ENCODE data around the gene NDUFB8. TPM values are rescaled to one million over a fixed set of nuclear protein-coding genes. Genes with fewer than 3 reads are reported as not detected.

Gene NDUFB8
- total RNA-seq, 1 experiment from 2014 or later, result 399 TPM

DNA sequence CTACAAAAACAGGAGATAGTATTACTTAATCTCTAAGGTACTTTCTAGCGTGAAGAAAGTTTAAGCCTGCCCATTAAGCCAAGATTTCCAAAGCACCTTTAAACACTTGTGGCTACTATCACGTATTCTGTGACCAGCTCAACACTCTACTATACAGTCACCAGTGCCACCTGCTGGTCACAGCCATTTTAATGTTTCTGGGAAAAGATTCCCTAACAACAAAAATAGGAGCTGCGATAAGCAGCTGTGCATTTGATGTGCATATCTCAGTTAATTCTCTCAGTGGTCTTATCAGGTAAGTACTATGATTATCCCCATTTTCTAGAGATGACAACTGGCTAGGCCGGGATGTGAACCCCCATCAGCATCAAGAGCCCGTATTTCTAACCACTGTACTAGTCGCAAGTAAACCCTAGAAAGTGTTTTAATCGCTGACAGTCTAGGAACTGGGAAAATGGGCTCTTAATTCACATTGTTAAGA is 10.9 kb downstream of the NDUFB8 start:
- CTCF ChIA-PET, result interaction anchor here (0.6 to 1.3 kb wide), 8 partner anchors 9 to 360 kb away, joined by 4 to 20 read pairs (median 6); partner anchors contain the start of gene HIF1AN
- Histone ChIP-seq H3K4me2 (ENCODE audit: low read length) (no peak overlapping the region), H2AFZ (ENCODE audit: low read length) (no peak overlapping the region), H3K4me1 (ENCODE audit: insufficient read depth, low read length) (peaks cover 24% of the 10 kb centered on the region), H3K4me3 (ENCODE audit: low read length) (no peak overlapping the region), H3K9me3 (ENCODE audit: low read length) (no peaks in the 10 kb centered on the region), H3K9me2 (replicated peaks; ENCODE audit: low read length) (no peaks in the 10 kb centered on the region), H3F3A (ENCODE audit: low read length, unreplicated experiment) (no peaks in the 10 kb centered on the region), H4K20me1 (ENCODE audit: low read length) (no peaks in the 10 kb centered on the region), H3K9ac (ENCODE audit: low read length) (no peak overlapping the region), H3K27ac (ENCODE audit: low read length) (no peak overlapping the region), H3K27me3 (ENCODE audit: low read length) (no peaks in the 10 kb centered on the region), H3K36me3 (ENCODE audit: low read depth, low read length) (no peaks in the 10 kb centered on the region), H3K79me2 (ENCODE audit: low read length) (no peaks in the 10 kb centered on the region)
- BruUV-seq (replicated peaks), result no TSS peak
- DNase-seq, result peak; percentile 73
- POLR2A ChIA-PET (ENCODE audit: unreplicated experiment), result no interaction called here
- intact Hi-C loops (cut with micrococcal nuclease), result loop anchor here (1.0 kb wide), 2 partner anchors 84 to 360 kb away; no protein-coding TSS in a partner anchor
- peak; percentile 41 for ATAC-seq
- TF ChIP-seq EZH2phosphoT487 (IDR thresholded peaks at IDR 0.05; ENCODE audit: borderline replicate concordance, low read length), result no peak
- TF ChIP-seq, protein P1, sequence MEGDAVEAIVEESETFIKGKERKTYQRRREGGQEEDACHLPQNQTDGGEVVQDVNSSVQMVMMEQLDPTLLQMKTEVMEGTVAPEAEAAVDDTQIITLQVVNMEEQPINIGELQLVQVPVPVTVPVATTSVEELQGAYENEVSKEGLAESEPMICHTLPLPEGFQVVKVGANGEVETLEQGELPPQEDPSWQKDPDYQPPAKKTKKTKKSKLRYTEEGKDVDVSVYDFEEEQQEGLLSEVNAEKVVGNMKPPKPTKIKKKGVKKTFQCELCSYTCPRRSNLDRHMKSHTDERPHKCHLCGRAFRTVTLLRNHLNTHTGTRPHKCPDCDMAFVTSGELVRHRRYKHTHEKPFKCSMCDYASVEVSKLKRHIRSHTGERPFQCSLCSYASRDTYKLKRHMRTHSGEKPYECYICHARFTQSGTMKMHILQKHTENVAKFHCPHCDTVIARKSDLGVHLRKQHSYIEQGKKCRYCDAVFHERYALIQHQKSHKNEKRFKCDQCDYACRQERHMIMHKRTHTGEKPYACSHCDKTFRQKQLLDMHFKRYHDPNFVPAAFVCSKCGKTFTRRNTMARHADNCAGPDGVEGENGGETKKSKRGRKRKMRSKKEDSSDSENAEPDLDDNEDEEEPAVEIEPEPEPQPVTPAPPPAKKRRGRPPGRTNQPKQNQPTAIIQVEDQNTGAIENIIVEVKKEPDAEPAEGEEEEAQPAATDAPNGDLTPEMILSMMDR (conservative IDR thresholded peaks at IDR 0.05; ENCODE audit: low read depth, low read length), result peak; percentile 74

DNA sequence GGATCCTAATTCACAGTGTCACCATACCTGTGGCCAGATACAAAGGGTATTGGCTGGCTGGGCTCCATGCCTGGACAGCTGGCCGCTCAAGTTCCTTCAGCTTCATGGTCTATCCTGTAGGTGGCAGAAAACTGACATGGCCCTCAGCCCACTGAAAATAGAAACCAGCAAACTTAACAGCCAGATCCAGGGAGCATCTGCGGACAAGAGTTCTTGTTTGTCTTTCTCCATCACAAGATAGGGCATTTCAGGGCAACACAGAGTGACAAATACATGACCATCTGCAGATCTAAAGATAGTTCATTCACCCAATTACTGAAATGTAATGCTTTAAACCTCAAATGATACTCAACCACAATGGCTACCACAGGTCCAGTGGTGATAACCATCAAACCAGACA is 12.8 kb downstream of the NDUFB8 start:
- Histone ChIP-seq H3K79me2 (ENCODE audit: low read length) (no peaks in the 10 kb centered on the region), H3K27ac (ENCODE audit: low read length) (no peak overlapping the region), H3K4me2 (ENCODE audit: low read length) (no peak overlapping the region), H3F3A (ENCODE audit: low read length, unreplicated experiment) (no peaks in the 10 kb centered on the region), H3K9me3 (ENCODE audit: low read length) (no peaks in the 10 kb centered on the region), H3K9me2 (replicated peaks; ENCODE audit: low read length) (no peaks in the 10 kb centered on the region), H4K20me1 (ENCODE audit: low read length) (no peaks in the 10 kb centered on the region), H2AFZ (ENCODE audit: low read length) (no peak overlapping the region), H3K27me3 (ENCODE audit: low read length) (no peaks in the 10 kb centered on the region), H3K4me3 (ENCODE audit: low read length) (no peak overlapping the region), H3K4me1 (ENCODE audit: insufficient read depth, low read length) (peaks cover 8% of the 10 kb centered on the region; the same call in 1 of the 2 replicates), H3K9ac (ENCODE audit: low read length) (no peak overlapping the region), H3K36me3 (ENCODE audit: low read depth, low read length) (no peaks in the 10 kb centered on the region)
- intact Hi-C loops (cut with micrococcal nuclease), result no loop called here
- ChIA-PET POLR2A (ENCODE audit: unreplicated experiment) (no interaction called here), CTCF (no interaction called here)
- DNase-seq, result no peak
- BruUV-seq (replicated peaks), result no TSS peak
- no peak for ATAC-seq
- TF ChIP-seq, protein P1 (conservative IDR thresholded peaks at IDR 0.05; ENCODE audit: low read depth, low read length), result 0 out of 2 replicates have a peak, but pooled peaks have one; percentile 30
- no peak for TF ChIP-seq EZH2 (IDR thresholded peaks at IDR 0.05; ENCODE audit: low read length, unreplicated experiment)

DNA sequence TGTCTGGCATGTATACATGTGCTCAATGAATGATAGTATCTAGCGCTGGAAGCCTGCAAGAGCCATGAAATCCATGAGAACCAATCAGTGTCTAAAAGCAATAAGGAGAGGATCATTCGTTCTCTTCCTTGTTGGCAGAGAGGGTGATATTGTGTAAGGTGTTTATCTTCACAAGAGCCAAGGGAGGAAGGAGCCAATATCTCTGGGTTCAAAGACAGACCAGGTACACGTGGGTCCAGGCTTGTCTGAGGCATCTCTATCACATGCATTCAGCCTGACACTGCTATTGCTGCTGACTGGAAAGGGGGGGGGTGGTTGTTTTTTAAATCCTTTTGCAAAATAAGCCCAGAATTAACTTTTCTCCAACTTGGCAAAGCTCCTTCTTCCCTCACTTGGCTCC is 14.1 kb downstream of the NDUFB8 start:
- no peak for DNase-seq
- Histone ChIP-seq H3K27ac (ENCODE audit: low read length) (no peak overlapping the region), H3K4me2 (ENCODE audit: low read length) (no peak overlapping the region), H3K36me3 (ENCODE audit: low read depth, low read length) (no peaks in the 10 kb centered on the region), H3K9ac (ENCODE audit: low read length) (no peak overlapping the region), H3K4me1 (ENCODE audit: insufficient read depth, low read length) (0 out of 2 replicates have a peak, but pooled peaks cover under 1% of the 10 kb centered on the region), H3K9me3 (ENCODE audit: low read length) (no peaks in the 10 kb centered on the region), H3K79me2 (ENCODE audit: low read length) (no peaks in the 10 kb centered on the region), H3F3A (ENCODE audit: low read length, unreplicated experiment) (no peaks in the 10 kb centered on the region), H2AFZ (ENCODE audit: low read length) (no peak overlapping the region), H3K9me2 (replicated peaks; ENCODE audit: low read length) (no peaks in the 10 kb centered on the region), H3K27me3 (ENCODE audit: low read length) (no peaks in the 10 kb centered on the region), H3K4me3 (ENCODE audit: low read length) (no peak overlapping the region), H4K20me1 (ENCODE audit: low read length) (no peaks in the 10 kb centered on the region)
- POLR2A ChIA-PET (ENCODE audit: unreplicated experiment), result no interaction called here
- intact Hi-C loops (cut with micrococcal nuclease), result no loop called here
- ATAC-seq, result no peak
- TF ChIP-seq EZH2phosphoT487 (IDR thresholded peaks at IDR 0.05; ENCODE audit: borderline replicate concordance, low read length) (no peak), EZH2 (IDR thresholded peaks at IDR 0.05; ENCODE audit: low read length, unreplicated experiment) (no peak)
- TF ChIP-seq, protein P1 (conservative IDR thresholded peaks at IDR 0.05; ENCODE audit: low read depth, low read length), result no peak
- no TSS peak for BruUV-seq (replicated peaks)
- CTCF ChIA-PET, result no interaction called here

All from PC-3 (cell line).